ENCODE results near the gene SPRR5.
A peak's percentile ranks its signal among the peaks of the same experiment; 100 is the strongest.

Gene SPRR5

DNA sequence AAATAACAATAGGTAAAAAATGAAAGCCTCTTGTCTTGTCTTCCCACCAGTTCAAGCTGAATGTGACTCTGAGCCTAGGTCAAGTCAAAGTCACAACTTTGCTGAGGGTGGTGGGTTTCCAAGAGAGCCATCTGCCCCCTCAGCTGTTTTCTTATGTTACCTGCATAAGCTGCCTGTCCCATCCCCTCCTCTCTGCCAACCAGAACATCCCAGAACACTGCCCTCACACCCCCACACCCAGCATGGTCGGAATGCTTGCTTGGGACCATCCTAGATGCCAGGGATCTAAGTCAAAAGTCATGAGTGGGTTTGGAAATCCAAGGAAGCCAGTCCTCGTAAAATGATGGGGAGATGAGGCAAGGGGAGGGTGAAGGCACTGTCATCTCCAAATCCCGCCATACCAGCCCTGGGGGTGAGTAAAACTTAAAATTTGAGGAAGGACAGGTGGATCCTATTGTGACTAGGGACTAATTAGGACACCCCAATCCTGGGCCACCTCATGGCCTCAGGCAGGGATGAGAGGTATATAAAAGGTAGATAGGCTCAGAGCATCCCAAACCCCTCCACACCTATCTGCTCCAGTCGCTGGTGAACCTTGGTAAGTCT lies at the start of gene SPRR5:
Gene SPRR5, plus strand, starts transcription at position 556 of the 606 bp plus-strand sequence. CDS start 1,349 bp downstream, outside the sequence.
- TF ChIP-seq JUND (IDR thresholded peaks at IDR 0.05; ENCODE audit: low read depth), result no peak
- no peak for DNase-seq (ENCODE audit: low read depth in 1 of 2, low spot score in 1 of 2)
- in situ Hi-C loops (cut with HindIII; ENCODE audit: low pct_unique_long_range_greater_than_20kb, low sequenced_read_pairs), result no loop called here

DNA sequence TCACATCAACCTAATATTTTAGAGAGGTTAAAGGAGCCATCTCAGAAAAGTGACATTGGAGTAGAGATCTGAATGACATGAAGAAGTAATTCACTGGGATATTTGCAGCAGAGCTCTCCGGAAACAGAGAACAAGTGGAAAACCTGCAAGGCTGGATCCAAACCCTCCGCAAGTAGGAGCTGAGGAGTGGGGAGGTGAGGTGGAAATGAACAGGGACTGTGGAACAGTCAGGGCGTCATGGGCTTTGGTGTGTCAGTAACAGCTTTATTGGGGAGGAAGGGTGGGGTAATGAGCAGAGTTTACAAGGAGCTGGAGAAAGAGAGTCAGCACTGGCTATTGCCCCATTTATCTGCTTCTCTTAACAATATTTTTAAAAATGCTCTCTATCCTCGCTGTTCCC lies 48.0 kb upstream of the SPRR5 start:
- DNase-seq (ENCODE audit: low read depth in 1 of 2, low spot score in 1 of 2), result no peak
- in situ Hi-C loops (cut with HindIII; ENCODE audit: low pct_unique_long_range_greater_than_20kb, low sequenced_read_pairs), result no loop called here
- TF ChIP-seq JUND (IDR thresholded peaks at IDR 0.05; ENCODE audit: low read depth), result no peak

DNA sequence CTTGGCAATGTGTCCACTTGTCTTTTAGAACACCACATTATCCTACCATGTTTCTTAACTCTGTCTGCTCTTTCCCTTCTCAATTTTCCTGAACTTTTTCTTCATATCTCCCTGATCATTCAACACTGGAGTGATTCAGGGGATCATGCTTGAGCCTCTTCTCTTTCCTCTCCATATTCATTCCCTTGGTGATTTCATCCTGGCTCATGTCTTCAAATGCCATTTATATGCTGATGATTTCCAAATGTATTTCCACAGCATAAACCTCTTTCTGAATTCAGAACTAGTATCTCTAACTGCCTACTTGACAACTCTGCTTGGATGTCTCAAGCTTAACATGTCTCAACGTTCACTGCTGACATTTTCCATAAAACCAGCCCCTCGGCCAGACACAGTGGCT lies 47.1 kb upstream of the SPRR5 start:
- no peak for DNase-seq (ENCODE audit: low read depth in 1 of 2, low spot score in 1 of 2)
- in situ Hi-C loops (cut with HindIII; ENCODE audit: low pct_unique_long_range_greater_than_20kb, low sequenced_read_pairs), result no loop called here
- no peak for TF ChIP-seq JUND (IDR thresholded peaks at IDR 0.05; ENCODE audit: low read depth)

DNA sequence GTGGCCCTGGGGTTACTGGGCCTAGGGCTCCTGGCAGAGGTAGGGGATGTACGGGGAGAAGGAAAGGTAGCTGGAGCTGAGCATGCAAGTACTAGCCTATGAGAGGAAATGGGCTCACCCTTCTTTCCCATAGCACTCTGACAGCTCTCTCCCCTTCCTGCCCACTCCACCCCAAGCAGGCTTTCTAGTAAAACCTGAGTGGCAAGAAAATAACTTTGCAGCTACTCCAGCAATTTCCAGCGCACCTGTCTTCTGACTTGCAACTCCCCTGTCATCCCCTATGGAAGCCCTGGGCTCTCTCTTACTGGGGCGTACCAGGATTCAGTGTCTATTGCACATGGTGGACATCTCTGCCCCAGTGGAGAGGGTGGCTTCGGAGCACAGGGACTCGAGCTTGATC lies 45.4 kb upstream of the SPRR5 start:
- no peak for TF ChIP-seq JUND (IDR thresholded peaks at IDR 0.05; ENCODE audit: low read depth)
- in situ Hi-C loops (cut with HindIII; ENCODE audit: low pct_unique_long_range_greater_than_20kb, low sequenced_read_pairs), result no loop called here
- peak in 1 of 2 experiments; percentile 73 for DNase-seq (ENCODE audit: low read depth in 1 of 2, low spot score in 1 of 2)

- TF ChIP-seq JUND (IDR thresholded peaks at IDR 0.05; ENCODE audit: low read depth), result no peak
- no peak for DNase-seq (ENCODE audit: low read depth in 1 of 2, low spot score in 1 of 2)
- in situ Hi-C loops (cut with HindIII; ENCODE audit: low pct_unique_long_range_greater_than_20kb, low sequenced_read_pairs), result no loop called here
These were observed 44.4 kb upstream of the SPRR5 start for GRCh38 chr1:152902636-152903035.

- in situ Hi-C loops (cut with HindIII; ENCODE audit: low pct_unique_long_range_greater_than_20kb, low sequenced_read_pairs), result no loop called here
- no peak for DNase-seq (ENCODE audit: low read depth in 1 of 2, low spot score in 1 of 2)
These were observed 42.1 kb upstream of the SPRR5 start for GRCh38 chr1:152904688-152905440.

GRCh38 chr1:152906023-152906565 lies 40.9 kb upstream of the SPRR5 start:
- no peak for TF ChIP-seq JUND (IDR thresholded peaks at IDR 0.05; ENCODE audit: low read depth)
- in situ Hi-C loops (cut with HindIII; ENCODE audit: low pct_unique_long_range_greater_than_20kb, low sequenced_read_pairs), result no loop called here
- DNase-seq (ENCODE audit: low read depth in 1 of 2, low spot score in 1 of 2), result peak in 1 of 2 experiments; percentile 56

More at GRCh38 chr1:152904688-152905440, 42.1 kb upstream of the SPRR5 start:
- TF ChIP-seq JUND (IDR thresholded peaks at IDR 0.05; ENCODE audit: low read depth), result no peak

- TF ChIP-seq JUND (IDR thresholded peaks at IDR 0.05; ENCODE audit: low read depth), result 0 out of 2 replicates have a peak, but pooled peaks have one; percentile 36
- peak; percentile 58 to 99 for DNase-seq (ENCODE audit: low read depth in 1 of 2, low spot score in 1 of 2)
- in situ Hi-C loops (cut with HindIII; ENCODE audit: low pct_unique_long_range_greater_than_20kb, low sequenced_read_pairs), result no loop called here
These were observed 39.1 kb upstream of the SPRR5 start, which contains the start of gene IVL for GRCh38 chr1:152907686-152908601. Gene IVL (plus strand): TSS chr1:152908546. CDS start chr1:152909798, 1,252 bp downstream.

DNA sequence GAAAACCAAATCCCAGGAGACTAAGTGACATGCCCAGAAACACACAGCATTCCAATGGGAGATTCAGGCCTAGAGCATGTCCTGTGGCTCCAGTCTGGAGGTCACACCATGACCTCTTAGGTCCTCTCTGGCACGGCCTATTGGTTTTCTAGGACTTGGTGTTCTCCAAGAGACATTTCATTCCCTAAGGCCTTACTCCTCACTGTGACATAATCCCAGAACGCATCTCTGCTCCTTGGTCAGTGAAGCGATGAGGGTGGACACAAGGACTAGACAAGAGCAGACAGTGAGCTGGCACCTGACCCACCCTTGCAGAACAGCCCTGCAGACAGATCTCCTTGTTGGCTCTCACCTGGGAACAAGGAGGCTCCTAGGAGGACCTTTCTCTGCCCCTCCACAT lies 37.8 kb upstream of the SPRR5 start:
- TF ChIP-seq JUND (IDR thresholded peaks at IDR 0.05; ENCODE audit: low read depth), result no peak
- DNase-seq (ENCODE audit: low read depth in 1 of 2, low spot score in 1 of 2), result no peak
- in situ Hi-C loops (cut with HindIII; ENCODE audit: low pct_unique_long_range_greater_than_20kb, low sequenced_read_pairs), result no loop called here

GRCh38 chr1:152912471-152912870 lies 34.5 kb upstream of the SPRR5 start:
- DNase-seq (ENCODE audit: low read depth in 1 of 2, low spot score in 1 of 2), result no peak
- no peak for TF ChIP-seq JUND (IDR thresholded peaks at IDR 0.05; ENCODE audit: low read depth)
- in situ Hi-C loops (cut with HindIII; ENCODE audit: low pct_unique_long_range_greater_than_20kb, low sequenced_read_pairs), result no loop called here

GRCh38 chr1:152912900-152913299 lies 34.1 kb upstream of the SPRR5 start:
- DNase-seq (ENCODE audit: low read depth in 1 of 2, low spot score in 1 of 2), result no peak
- in situ Hi-C loops (cut with HindIII; ENCODE audit: low pct_unique_long_range_greater_than_20kb, low sequenced_read_pairs), result no loop called here
- no peak for TF ChIP-seq JUND (IDR thresholded peaks at IDR 0.05; ENCODE audit: low read depth)

DNA sequence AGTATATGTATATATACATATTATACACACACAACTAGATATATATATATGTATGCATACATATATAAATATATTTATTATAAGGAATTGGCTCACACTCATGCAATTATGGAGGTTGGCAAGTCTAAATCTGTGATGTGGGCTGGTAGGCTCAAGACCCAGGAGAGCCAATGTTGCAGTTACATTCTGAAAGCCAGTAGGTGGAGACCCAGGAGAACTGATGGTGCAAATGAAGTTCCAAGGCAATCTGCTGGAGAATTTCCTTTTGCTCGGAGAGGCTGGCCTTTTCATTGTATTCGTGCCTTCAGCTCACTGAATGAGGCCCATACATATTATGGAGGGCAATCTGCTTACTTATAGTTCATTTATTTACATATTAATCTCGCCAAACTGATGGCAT lies 29.2 kb upstream of the SPRR5 start:
- peak in 1 of 2 experiments; percentile 70 for DNase-seq (ENCODE audit: low read depth in 1 of 2, low spot score in 1 of 2)
- TF ChIP-seq JUND (IDR thresholded peaks at IDR 0.05; ENCODE audit: low read depth), result no peak
- in situ Hi-C loops (cut with HindIII; ENCODE audit: low pct_unique_long_range_greater_than_20kb, low sequenced_read_pairs), result no loop called here

Measured in T47D (cell line).